GM12891 (cell line): ENCODE results near the gene NDE1.

Experiments used
- PAX5 ChIP-seq: IDR thresholded peaks from 2 replicates; pipeline ENCODE4 v1.6.1; 2011; ENCODE audit warnings: low read length, moderate library complexity, mild to moderate bottlenecking; ENCODE audit not compliant: insufficient read depth, severe bottlenecking
- POLR2A ChIP-seq: IDR thresholded peaks from 2 replicates; pipeline ENCODE4 v1.6.1; 2011; ENCODE audit warnings: low read depth, low read length, control low read depth
- POLR2AphosphoS5 ChIP-seq: IDR thresholded peaks from 2 replicates; pipeline ENCODE4 v1.6.1; 2011; ENCODE audit warnings: low read depth, low read length, control low read depth
- TAF1 ChIP-seq: IDR thresholded peaks from 2 replicates; pipeline ENCODE4 v1.6.1; 2011; ENCODE audit warnings: low read depth, low read length, control low read depth

- TF ChIP-seq POLR2A (no peak), POLR2AphosphoS5 (no peak), TAF1 (no peak), PAX5 (no peak)
Measured at GRCh38 chr16:15737140-15737644, 87.1 kb downstream of the NDE1 start.
